Naive thymus-derived CD4-positive, alpha-beta T cell (primary cell): Measurements from ENCODE around the gene ERV3-1. TPM values are rescaled to one million over a fixed set of nuclear protein-coding genes. Genes with fewer than 3 reads are reported as not detected.

Source experiments
- polyA plus RNA-seq, 2 donors: library from polyadenylated mRNA; unstranded; fragments of 300-500 nt; fragmentation: Illumina TruSeq; gene quantifications; one replicate each; pipeline ENCODE4 v1.2.3, GENCODE V29; 2021
- total RNA-seq, 6 experiments: library from RNA in 5 of 6; stranded (reverse) in 5 of 6; gene quantifications; 1 replicate in 5 of 6; 2 replicates in 1 of 6; pipeline ENCODE4 v1.2.3 and lab custom pipeline; 2021 to 2026

Gene ERV3-1
- total and polyA plus RNA-seq, 7 experiments from 2014 or later: 7.9 to 22.9 (median 13.4) TPM

Other genes starting within 250 kb of the ERV3-1 start
- 10 to 100 TPM in 4 of 5 experiments, 1 to 10 TPM in 1; 8.8 to 19.0 (median 10.6) TPM for gene ZNF138, start 212.3 kb downstream of the ERV3-1 start, total RNA-seq
- 10 to 100 TPM; 12.4 to 16.9 TPM for gene ZNF138, start 212.3 kb downstream of the ERV3-1 start, polyA plus RNA-seq
- gene ZNF273, start 103.4 kb downstream of the ERV3-1 start, total RNA-seq: 10 to 100 TPM in 1 of 5 experiments, 1 to 10 TPM in 4; 3.8 to 10.9 (median 7.5) TPM
- 1 to 10 TPM; 3.6 to 5.8 TPM for gene ZNF273, start 103.4 kb downstream of the ERV3-1 start, polyA plus RNA-seq
- 1 to 10 TPM; 2.4 to 6.0 (median 4.4) TPM for gene ZNF117, start 15.7 kb downstream of the ERV3-1 start, total RNA-seq
- gene ZNF117, start 15.7 kb downstream of the ERV3-1 start, polyA plus RNA-seq: 1 to 10 TPM in 1 of 2 donors, under 1 TPM in 1; 0.71 to 1.1 TPM